Mesenchymal stem cell (in vitro differentiated cells and primary cell): ENCODE results near the gene CACNA2D3.

Experiments used
- DNase-seq: peaks from one replicate; pipeline ENCODE4 v3.0.0-alpha.2; 2013
- H2AFZ ChIP-seq: one replicate; pipeline ENCODE4 v1.6.1; 2013; ENCODE audit warnings: low read depth, mild to moderate bottlenecking, control low read depth, inconsistent platforms, low read length, moderate library complexity
- H2AK5ac ChIP-seq: 2 replicates; pipeline ENCODE4 v1.6.1; 2013; ENCODE audit warnings: low read length, moderate library complexity, mild to moderate bottlenecking, inconsistent platforms; ENCODE audit not compliant: severe bottlenecking
- H2BK120ac ChIP-seq: one replicate; pipeline ENCODE4 v1.6.1; 2013; ENCODE audit warnings: low read depth, mild to moderate bottlenecking, inconsistent platforms, low read length, moderate library complexity
- H2BK12ac ChIP-seq, 2 experiments: one replicate each; pipeline ENCODE4 v1.6.1; 2013; ENCODE audit warnings: inconsistent platforms in 2 of 2, low read length in 2 of 2, mild to moderate bottlenecking in 2 of 2, moderate library complexity in 2 of 2, control low read depth in 1 of 2
- H2BK15ac ChIP-seq: one replicate; pipeline ENCODE4 v1.6.1; 2013; ENCODE audit warnings: mild to moderate bottlenecking, low read depth, inconsistent platforms; ENCODE audit not compliant: poor library complexity, severe bottlenecking
- H2BK5ac ChIP-seq: 2 replicates; pipeline ENCODE4 v1.6.1; 2013; ENCODE audit warnings: low read depth, mild to moderate bottlenecking, low read length, control low read depth, inconsistent platforms; ENCODE audit not compliant: poor library complexity, severe bottlenecking
- H3K14ac ChIP-seq, 2 experiments: one replicate each; pipeline ENCODE4 v1.6.1; 2013; ENCODE audit warnings: inconsistent platforms in 2 of 2, low read length in 2 of 2, control low read depth in 1 of 2, mild to moderate bottlenecking in 1 of 2, moderate library complexity in 1 of 2
- H3K18ac ChIP-seq, 2 experiments: one replicate each; pipeline ENCODE4 v1.6.1; 2013; ENCODE audit warnings: inconsistent platforms in 2 of 2, low read length in 2 of 2, control low read depth in 1 of 2, low read depth in 1 of 2, mild to moderate bottlenecking in 1 of 2
- H3K23ac ChIP-seq, 2 experiments: one replicate each; pipeline ENCODE4 v1.6.1; 2013; ENCODE audit warnings: inconsistent platforms in 2 of 2, low read length in 2 of 2, mild to moderate bottlenecking in 2 of 2, moderate library complexity in 2 of 2, control low read depth in 1 of 2
- H3K27ac ChIP-seq: 2 replicates; pipeline ENCODE4 v1.5.1; 2013; ENCODE audit warnings: mild to moderate bottlenecking, moderate library complexity, low read length, control low read depth, inconsistent platforms; ENCODE audit not compliant: poor library complexity, severe bottlenecking
- H3K27me3 ChIP-seq, 2 experiments: 2 replicates each; pipeline versions ENCODE4 v1.6.1 to v1.7.0; 2013; ENCODE audit warnings: low read length in 2 of 2, mild to moderate bottlenecking in 2 of 2, moderate library complexity in 2 of 2, control low read depth in 1 of 2, inconsistent platforms in 1 of 2; ENCODE audit not compliant: control insufficient read depth in 1 of 2, insufficient read depth in 1 of 2
- H3K36me3 ChIP-seq, 2 experiments: 2 replicates each; pipeline versions ENCODE4 v1.6.1 to v1.7.0; 2013; ENCODE audit warnings: low read length in 2 of 2, control low read depth in 1 of 2, inconsistent platforms in 1 of 2, low read depth in 1 of 2, mild to moderate bottlenecking in 1 of 2; ENCODE audit not compliant: insufficient read depth in 2 of 2, control insufficient read depth in 1 of 2
- H3K4ac ChIP-seq, 2 experiments: one replicate each; pipeline ENCODE4 v1.6.1; 2013; ENCODE audit warnings: inconsistent platforms in 2 of 2, low read length in 2 of 2, mild to moderate bottlenecking in 2 of 2, moderate library complexity in 2 of 2, control low read depth in 1 of 2, low read depth in 1 of 2
- H3K4me1 ChIP-seq: 2 replicates; pipeline ENCODE4 v1.6.1; 2013; ENCODE audit warnings: low read depth, low read length, control low read depth; ENCODE audit not compliant: control insufficient read depth, insufficient read depth
- H3K4me2 ChIP-seq: 2 replicates; pipeline ENCODE4 v1.6.1; 2013; ENCODE audit warnings: low read length, mild to moderate bottlenecking, inconsistent platforms; ENCODE audit not compliant: poor library complexity, severe bottlenecking
- H3K4me3 ChIP-seq, 2 experiments: 2 replicates each; pipeline versions ENCODE4 v1.5.1 to v1.7.0; 2013; ENCODE audit warnings: low read length in 2 of 2, mild to moderate bottlenecking in 2 of 2, control low read depth in 1 of 2, low read depth in 1 of 2; ENCODE audit not compliant: insufficient read depth in 1 of 2
- H3K79me1 ChIP-seq: replicated peaks from 2 replicates; pipeline ENCODE4 v1.6.1; 2013; ENCODE audit warnings: mild to moderate bottlenecking, control low read depth, low read length, inconsistent platforms; ENCODE audit not compliant: poor library complexity, severe bottlenecking
- H3K9ac ChIP-seq: 2 replicates; pipeline ENCODE4 v1.7.0; 2013; ENCODE audit warnings: mild to moderate bottlenecking, low read length, moderate library complexity
- H3K9me3 ChIP-seq: 2 replicates; pipeline ENCODE4 v1.7.0; 2013; ENCODE audit warnings: mild to moderate bottlenecking, low read length; ENCODE audit not compliant: control insufficient read depth
- H4K8ac ChIP-seq: one replicate; pipeline ENCODE4 v1.6.1; 2013; ENCODE audit warnings: inconsistent platforms, mild to moderate bottlenecking, low read length, moderate library complexity
- H4K91ac ChIP-seq: one replicate; pipeline ENCODE4 v1.6.1; 2013; ENCODE audit warnings: mild to moderate bottlenecking, low read length, inconsistent platforms
- WGBS: methylation state at CpG from one replicate; pipeline ENCODE4 v1.1.7; 2013; ENCODE audit warnings: mixed read lengths; 5-methylcytosine and 5-hydroxymethylcytosine counted together

The CACNA2D3 gene

GRCh38 chr3:54206874-54207273 is 84.5 kb downstream of the CACNA2D3 start:
- Histone ChIP-seq H3K4me1 (no peaks in the 10 kb centered on the region), H4K91ac (no peak overlapping the region), H3K18ac (no peak overlapping the region), H3K9me3 (no peaks in the 10 kb centered on the region), H3K36me3 (no peaks in the 10 kb centered on the region), H3K4me3 (no peak overlapping the region), H3K27me3 (no peaks in the 10 kb centered on the region), H3K27ac (no peak overlapping the region), H3K79me1 (no peaks in the 10 kb centered on the region), H4K8ac (no peak overlapping the region), H2BK15ac (no peak overlapping the region), H2BK5ac (no peak overlapping the region), H3K9ac (no peak overlapping the region), H3K14ac (no peak overlapping the region), H2AFZ (no peak overlapping the region), H2BK12ac (no peak overlapping the region), H2AK5ac (no peak overlapping the region), H3K4me2 (no peak overlapping the region), H2BK120ac (no peak overlapping the region), H3K23ac (no peak overlapping the region), H3K4ac (no peak overlapping the region)
- no peak for DNase-seq
- 41% methylated on average over 1 of the region's 1 CpG for WGBS

GRCh38 chr3:54211097-54211496 is 88.7 kb downstream of the CACNA2D3 start:
- H3K79me1 ChIP-seq, result no peaks in the 10 kb centered on the region
- H3K4me3 ChIP-seq, result no peak overlapping the region
- no peaks in the 10 kb centered on the region for H3K36me3 ChIP-seq
- H2AK5ac ChIP-seq, result no peak overlapping the region
- H3K18ac ChIP-seq, result no peak overlapping the region
- H3K23ac ChIP-seq, result no peak overlapping the region
- no peak overlapping the region for H4K91ac ChIP-seq
- no peak overlapping the region for H2BK5ac ChIP-seq
- no peak overlapping the region for H3K4ac ChIP-seq
- no peak overlapping the region for H2BK120ac ChIP-seq
- H3K14ac ChIP-seq, result no peak overlapping the region
- H3K4me1 ChIP-seq, result no peaks in the 10 kb centered on the region
- H2AFZ ChIP-seq, result no peak overlapping the region
- no peak overlapping the region for H4K8ac ChIP-seq
- H3K27me3 ChIP-seq, result no peaks in the 10 kb centered on the region
- no peak overlapping the region for H2BK12ac ChIP-seq
- WGBS, result no CpG with 5 or more reads among the region's 1 CpG
- H3K9me3 ChIP-seq, result no peaks in the 10 kb centered on the region
- no peak overlapping the region for H3K9ac ChIP-seq
- H3K4me2 ChIP-seq, result no peak overlapping the region
- no peak overlapping the region for H2BK15ac ChIP-seq
- H3K27ac ChIP-seq, result no peak overlapping the region
- DNase-seq, result no peak

DNA sequence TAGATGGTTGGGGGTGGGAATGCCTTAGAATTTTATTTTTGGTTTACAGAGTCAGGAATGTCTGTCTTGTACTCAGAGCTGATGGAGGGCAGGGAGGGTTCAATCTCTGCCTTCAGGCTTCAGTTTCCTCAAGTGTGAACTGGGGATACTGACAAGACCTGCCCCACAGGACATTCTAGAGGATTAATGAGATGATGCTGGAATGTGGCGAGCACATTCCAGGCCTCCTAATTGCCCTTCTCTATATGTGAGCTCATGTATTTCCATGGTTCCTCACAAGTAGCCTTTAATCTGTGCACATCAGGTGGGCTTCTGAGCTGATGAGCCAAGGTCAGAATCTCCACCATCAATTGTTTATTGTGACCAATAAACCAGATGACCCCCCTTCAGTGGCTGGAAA is 90.4 kb downstream of the CACNA2D3 start:
- no peak overlapping the region for H3K18ac ChIP-seq
- H3K36me3 ChIP-seq, result no peaks in the 10 kb centered on the region
- H2BK12ac ChIP-seq, result no peak overlapping the region
- H3K4ac ChIP-seq, result no peak overlapping the region
- no peak overlapping the region for H4K8ac ChIP-seq
- no peaks in the 10 kb centered on the region for H3K79me1 ChIP-seq
- H3K4me1 ChIP-seq, result no peaks in the 10 kb centered on the region
- DNase-seq, result no peak
- H3K9ac ChIP-seq, result no peak overlapping the region
- H3K9me3 ChIP-seq, result no peaks in the 10 kb centered on the region
- no peak overlapping the region for H3K4me2 ChIP-seq
- no peak overlapping the region for H4K91ac ChIP-seq
- no peak overlapping the region for H3K4me3 ChIP-seq
- H3K27me3 ChIP-seq, result no peaks in the 10 kb centered on the region
- H3K14ac ChIP-seq, result no peak overlapping the region
- no peak overlapping the region for H2BK5ac ChIP-seq
- no peak overlapping the region for H2BK120ac ChIP-seq
- no peak overlapping the region for H2BK15ac ChIP-seq
- H2AFZ ChIP-seq, result no peak overlapping the region
- H3K27ac ChIP-seq, result no peak overlapping the region
- 100% methylated on average over 1 of the region's 1 CpG for WGBS
- no peak overlapping the region for H3K23ac ChIP-seq
- no peak overlapping the region for H2AK5ac ChIP-seq

DNA sequence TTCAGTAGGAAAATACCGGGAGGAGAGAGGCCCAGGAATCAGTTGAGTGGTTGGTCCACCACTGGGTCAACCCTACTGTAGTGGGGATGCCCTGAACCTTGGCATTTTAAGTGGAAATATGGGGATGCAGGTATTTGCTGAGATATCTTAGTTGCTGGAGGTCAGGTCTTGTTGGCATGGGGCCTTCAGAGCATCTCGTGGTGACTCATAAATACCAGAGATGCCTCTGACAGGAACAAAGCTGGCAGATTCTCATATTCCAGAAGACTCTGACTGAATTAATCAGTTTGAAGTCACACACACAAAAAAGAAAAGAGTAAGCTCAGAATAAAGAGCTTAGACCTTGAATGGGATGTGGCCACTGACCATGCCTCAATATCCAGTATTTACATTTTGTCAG is 91.6 kb downstream of the CACNA2D3 start:
- Histone ChIP-seq H3K4me2 (no peak overlapping the region), H3K23ac (no peak overlapping the region)
- WGBS, result 77% methylated on average over 1 of the region's 2 CpGs

More for the DNA sequence above, 91.6 kb downstream of the CACNA2D3 start:
- H3K36me3 ChIP-seq, result no peaks in the 10 kb centered on the region
- no peak overlapping the region for H2AFZ ChIP-seq
- no peak overlapping the region for H3K27ac ChIP-seq
- H3K4me3 ChIP-seq, result no peak overlapping the region
- DNase-seq, result no peak
- no peaks in the 10 kb centered on the region for H3K79me1 ChIP-seq
- no peaks in the 10 kb centered on the region for H3K4me1 ChIP-seq
- H2BK12ac ChIP-seq, result no peak overlapping the region
- H3K9me3 ChIP-seq, result no peaks in the 10 kb centered on the region
- H3K4ac ChIP-seq, result no peak overlapping the region
- no peak overlapping the region for H3K18ac ChIP-seq
- no peak overlapping the region for H2AK5ac ChIP-seq
- H3K27me3 ChIP-seq, result no peaks in the 10 kb centered on the region
- no peak overlapping the region for H4K8ac ChIP-seq
- no peak overlapping the region for H2BK15ac ChIP-seq
- no peak overlapping the region for H4K91ac ChIP-seq
- no peak overlapping the region for H2BK5ac ChIP-seq
- no peak overlapping the region for H3K14ac ChIP-seq
- no peak overlapping the region for H3K9ac ChIP-seq
- H2BK120ac ChIP-seq, result no peak overlapping the region
